BE2C (cell line): ENCODE measurements around the gene NF1. TPM values are rescaled to one million over a fixed set of nuclear protein-coding genes. Genes with fewer than 3 reads are reported as not detected.
"Not testable (repeated sequence)": the region's sequence is repeated elsewhere in the genome, so short reads cannot be mapped to it uniquely, and the experiment has no call there.

Source experiments
- DNase-seq: peaks from one replicate; pipeline ENCODE4 v3.0.0-alpha.2; 2020
- H3K27me3 ChIP-seq: fragments of 250-450 bp; sonication (Bioruptor Pico); 2 replicates; pipeline ENCODE4 v1.5.1; 2020; ENCODE audit warnings: mild to moderate bottlenecking
- H3K36me3 ChIP-seq: fragments of 250-450 bp; sonication (Bioruptor Pico); 2 replicates; pipeline ENCODE4 v1.5.1; 2020; ENCODE audit warnings: mild to moderate bottlenecking
- H3K4me1 ChIP-seq: fragments of 250-450 bp; sonication (Bioruptor Pico); 2 replicates; pipeline ENCODE4 v1.5.1; 2020
- H3K4me3 ChIP-seq: 2 replicates; pipeline ENCODE4 v1.5.1; 2011; ENCODE audit warnings: low read depth, low read length
- H3K9me3 ChIP-seq: fragments of 250-450 bp; sonication (Bioruptor Pico); 2 replicates; pipeline ENCODE4 v1.5.1; 2020
- polyA plus RNA-seq: library from polyadenylated mRNA; unstranded; fragments of >200 nt; gene quantifications from one replicate; pipeline ENCODE4 v1.2.1, GENCODE V29; 2012; ENCODE audit warnings: low read depth, missing spikeins; ENCODE audit not compliant: insufficient read length, insufficient read depth
- TF ChIP-seq, protein P1 (sequence below): IDR thresholded peaks from 2 replicates; pipeline ENCODE4 v1.5.1; 2012; ENCODE audit warnings: mild to moderate bottlenecking, low read depth, low read length

The NF1 gene, protein sequence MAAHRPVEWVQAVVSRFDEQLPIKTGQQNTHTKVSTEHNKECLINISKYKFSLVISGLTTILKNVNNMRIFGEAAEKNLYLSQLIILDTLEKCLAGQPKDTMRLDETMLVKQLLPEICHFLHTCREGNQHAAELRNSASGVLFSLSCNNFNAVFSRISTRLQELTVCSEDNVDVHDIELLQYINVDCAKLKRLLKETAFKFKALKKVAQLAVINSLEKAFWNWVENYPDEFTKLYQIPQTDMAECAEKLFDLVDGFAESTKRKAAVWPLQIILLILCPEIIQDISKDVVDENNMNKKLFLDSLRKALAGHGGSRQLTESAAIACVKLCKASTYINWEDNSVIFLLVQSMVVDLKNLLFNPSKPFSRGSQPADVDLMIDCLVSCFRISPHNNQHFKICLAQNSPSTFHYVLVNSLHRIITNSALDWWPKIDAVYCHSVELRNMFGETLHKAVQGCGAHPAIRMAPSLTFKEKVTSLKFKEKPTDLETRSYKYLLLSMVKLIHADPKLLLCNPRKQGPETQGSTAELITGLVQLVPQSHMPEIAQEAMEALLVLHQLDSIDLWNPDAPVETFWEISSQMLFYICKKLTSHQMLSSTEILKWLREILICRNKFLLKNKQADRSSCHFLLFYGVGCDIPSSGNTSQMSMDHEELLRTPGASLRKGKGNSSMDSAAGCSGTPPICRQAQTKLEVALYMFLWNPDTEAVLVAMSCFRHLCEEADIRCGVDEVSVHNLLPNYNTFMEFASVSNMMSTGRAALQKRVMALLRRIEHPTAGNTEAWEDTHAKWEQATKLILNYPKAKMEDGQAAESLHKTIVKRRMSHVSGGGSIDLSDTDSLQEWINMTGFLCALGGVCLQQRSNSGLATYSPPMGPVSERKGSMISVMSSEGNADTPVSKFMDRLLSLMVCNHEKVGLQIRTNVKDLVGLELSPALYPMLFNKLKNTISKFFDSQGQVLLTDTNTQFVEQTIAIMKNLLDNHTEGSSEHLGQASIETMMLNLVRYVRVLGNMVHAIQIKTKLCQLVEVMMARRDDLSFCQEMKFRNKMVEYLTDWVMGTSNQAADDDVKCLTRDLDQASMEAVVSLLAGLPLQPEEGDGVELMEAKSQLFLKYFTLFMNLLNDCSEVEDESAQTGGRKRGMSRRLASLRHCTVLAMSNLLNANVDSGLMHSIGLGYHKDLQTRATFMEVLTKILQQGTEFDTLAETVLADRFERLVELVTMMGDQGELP (N-terminal part only)
- polyA plus RNA-seq = 5.2 TPM

DNA sequence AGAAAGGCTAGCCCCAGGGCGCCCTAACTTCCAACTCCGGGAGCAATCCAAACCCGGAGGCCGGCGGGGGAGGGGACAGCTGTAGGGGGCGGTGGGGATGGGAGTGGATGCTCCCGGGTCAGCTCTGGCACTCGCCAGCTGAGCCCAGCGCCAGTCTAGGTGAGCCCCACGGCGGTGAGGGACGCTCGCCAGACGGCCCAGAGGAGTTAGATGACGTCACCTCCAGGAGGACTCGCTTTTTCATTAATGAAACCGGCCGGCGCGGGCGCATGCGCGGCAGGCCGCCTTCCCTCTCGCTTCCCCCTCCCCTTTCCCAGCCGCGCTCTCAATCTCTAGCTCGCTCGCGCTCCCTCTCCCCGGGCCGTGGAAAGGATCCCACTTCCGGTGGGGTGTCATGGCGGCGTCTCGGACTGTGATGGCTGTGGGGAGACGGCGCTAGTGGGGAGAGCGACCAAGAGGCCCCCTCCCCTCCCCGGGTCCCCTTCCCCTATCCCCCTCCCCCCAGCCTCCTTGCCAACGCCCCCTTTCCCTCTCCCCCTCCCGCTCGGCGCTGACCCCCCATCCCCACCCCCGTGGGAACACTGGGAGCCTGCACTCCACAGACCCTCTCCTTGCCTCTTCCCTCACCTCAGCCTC is at the start of gene NF1:
Gene NF1, plus strand, starts transcription at position 378 of the 636 bp plus-strand sequence. CDS start 333 bp downstream, outside the sequence.
- Histone ChIP-seq H3K9me3 (no peaks in the 10 kb centered on the region), H3K27me3 (no peaks in the 10 kb centered on the region), H3K36me3 (no peaks in the 10 kb centered on the region), H3K4me1 (no peaks in the 10 kb centered on the region), H3K4me3 (peak within 1 kb of the TSS; percentile 79)
- peak; percentile 92 for DNase-seq
- TF ChIP-seq, protein P1, sequence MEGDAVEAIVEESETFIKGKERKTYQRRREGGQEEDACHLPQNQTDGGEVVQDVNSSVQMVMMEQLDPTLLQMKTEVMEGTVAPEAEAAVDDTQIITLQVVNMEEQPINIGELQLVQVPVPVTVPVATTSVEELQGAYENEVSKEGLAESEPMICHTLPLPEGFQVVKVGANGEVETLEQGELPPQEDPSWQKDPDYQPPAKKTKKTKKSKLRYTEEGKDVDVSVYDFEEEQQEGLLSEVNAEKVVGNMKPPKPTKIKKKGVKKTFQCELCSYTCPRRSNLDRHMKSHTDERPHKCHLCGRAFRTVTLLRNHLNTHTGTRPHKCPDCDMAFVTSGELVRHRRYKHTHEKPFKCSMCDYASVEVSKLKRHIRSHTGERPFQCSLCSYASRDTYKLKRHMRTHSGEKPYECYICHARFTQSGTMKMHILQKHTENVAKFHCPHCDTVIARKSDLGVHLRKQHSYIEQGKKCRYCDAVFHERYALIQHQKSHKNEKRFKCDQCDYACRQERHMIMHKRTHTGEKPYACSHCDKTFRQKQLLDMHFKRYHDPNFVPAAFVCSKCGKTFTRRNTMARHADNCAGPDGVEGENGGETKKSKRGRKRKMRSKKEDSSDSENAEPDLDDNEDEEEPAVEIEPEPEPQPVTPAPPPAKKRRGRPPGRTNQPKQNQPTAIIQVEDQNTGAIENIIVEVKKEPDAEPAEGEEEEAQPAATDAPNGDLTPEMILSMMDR = no peak

DNA sequence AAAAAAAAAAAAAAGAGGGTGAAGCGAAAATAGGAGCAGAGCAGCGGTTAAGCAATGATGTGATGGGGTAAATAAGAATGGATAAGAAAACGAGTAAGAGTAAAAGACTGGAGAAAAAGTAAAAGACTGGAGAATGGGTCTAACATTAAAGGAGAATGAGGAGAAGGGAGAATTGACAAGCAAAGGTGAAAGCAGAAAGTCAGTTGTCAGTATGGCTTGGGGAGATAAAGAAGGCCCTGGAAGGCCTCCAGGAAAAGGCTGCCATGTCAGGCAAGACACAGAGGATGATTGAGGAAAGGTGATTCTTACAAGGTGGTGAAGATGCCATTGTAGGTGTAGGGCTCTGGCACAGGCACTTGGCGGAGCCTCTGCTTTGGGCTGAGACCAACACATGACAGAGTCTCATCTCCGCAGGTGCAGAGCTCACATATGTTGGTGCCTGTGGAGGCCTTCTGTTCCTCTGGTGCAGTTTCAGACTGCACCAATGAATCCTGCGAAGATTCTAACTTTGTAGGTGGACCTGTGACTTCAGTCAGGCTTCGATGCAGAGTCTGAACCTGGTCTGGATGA is 47.8 kb upstream of the NF1 start:
- not testable (repeated sequence) for H3K4me3 ChIP-seq, H3K27me3 ChIP-seq, DNase-seq, H3K4me1 ChIP-seq, H3K9me3 ChIP-seq, H3K36me3 ChIP-seq

DNA sequence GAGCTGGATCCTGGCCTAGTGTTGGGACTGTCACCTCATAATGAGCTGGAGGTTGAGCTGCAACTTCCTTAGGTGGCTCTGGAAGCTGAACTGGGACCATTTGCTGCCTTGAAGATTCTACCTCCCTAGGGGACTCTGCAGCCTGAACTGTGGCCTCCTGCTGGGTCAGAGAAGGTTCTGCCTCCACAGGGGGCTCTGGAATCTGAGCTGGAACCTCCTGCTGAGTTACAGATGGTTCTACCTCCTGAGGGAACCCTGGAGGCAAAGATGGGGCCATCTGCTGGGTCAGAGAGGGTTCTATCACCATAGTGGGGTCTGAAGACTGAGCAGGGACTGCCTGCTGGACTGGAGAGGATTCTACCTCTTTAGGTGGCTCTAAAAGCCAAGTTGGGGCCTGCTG is 46.6 kb upstream of the NF1 start:
- no peaks in the 10 kb centered on the region for H3K4me1 ChIP-seq
- no peaks in the 10 kb centered on the region for H3K36me3 ChIP-seq
- no peaks in the 10 kb centered on the region for H3K9me3 ChIP-seq
- H3K27me3 ChIP-seq = no peaks in the 10 kb centered on the region
- TF ChIP-seq, protein P1 = no peak
- DNase-seq = no peak
- no peak overlapping the region for H3K4me3 ChIP-seq

DNA sequence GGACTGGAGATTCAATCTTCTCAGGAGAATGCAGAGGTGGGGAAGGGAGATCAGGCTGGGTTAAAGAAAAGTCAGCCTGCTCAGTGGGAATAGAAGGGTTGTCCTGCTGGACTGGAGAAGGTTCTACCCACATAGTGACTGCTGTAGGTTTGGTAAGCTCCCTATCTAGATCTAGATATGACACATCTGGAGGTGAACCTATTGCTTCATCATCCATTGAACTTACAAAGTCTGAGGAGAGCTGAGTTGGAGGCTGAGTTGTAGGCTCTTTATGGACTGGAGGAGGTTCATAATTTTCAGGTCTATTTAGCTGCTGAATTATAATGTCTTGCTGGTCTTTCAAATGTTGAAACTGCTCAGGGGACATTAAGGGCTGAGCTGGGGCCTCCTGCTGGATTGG is 46.0 kb upstream of the NF1 start:
- Histone ChIP-seq H3K4me1 (no peaks in the 10 kb centered on the region), H3K9me3 (no peaks in the 10 kb centered on the region), H3K27me3 (no peaks in the 10 kb centered on the region), H3K4me3 (no peak overlapping the region), H3K36me3 (no peaks in the 10 kb centered on the region)
- DNase-seq = no peak
- TF ChIP-seq, protein P1 = no peak

DNA sequence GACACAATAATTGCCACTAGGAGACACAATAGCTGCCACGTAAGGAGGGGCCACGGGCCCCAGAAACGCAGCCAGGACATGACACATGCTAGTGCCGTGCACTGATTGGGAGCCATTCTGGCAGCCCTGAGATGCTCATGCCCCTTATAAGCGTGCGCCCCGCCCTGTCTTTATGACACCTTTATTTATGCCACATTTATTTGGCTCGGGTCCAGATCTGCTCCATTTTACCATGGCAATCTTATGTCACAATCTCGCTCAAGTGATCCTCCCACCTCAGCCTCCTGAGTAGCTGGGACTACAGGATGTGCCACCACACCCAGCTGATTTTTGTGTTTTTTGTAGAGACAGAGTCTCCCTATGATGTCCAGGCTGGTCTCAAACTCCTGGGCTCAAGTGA is 43.8 kb upstream of the NF1 start:
- TF ChIP-seq, protein P1 = no peak
- DNase-seq = no peak
- H3K27me3 ChIP-seq = no peaks in the 10 kb centered on the region
- no peaks in the 10 kb centered on the region for H3K36me3 ChIP-seq
- H3K9me3 ChIP-seq = no peaks in the 10 kb centered on the region
- H3K4me1 ChIP-seq = no peaks in the 10 kb centered on the region
- H3K4me3 ChIP-seq = no peak overlapping the region

DNA sequence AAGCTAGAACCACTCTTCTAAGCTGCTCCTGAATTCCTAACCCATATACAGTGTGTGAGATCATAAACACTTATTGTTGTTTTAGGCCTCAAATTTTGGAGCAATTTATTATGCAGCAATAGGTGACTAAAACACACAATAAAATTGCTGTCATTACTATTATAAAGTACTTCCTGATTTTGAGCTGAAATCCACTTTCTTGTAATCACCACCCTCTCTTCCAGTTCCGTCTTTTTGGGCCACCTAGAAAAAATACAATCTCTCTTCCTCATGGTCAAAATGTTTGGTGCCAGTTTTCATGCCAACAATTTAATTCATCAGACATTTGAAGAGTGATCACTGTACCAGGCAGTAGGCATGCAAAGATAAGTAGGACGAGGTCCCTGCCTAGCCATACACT is 43.3 kb upstream of the NF1 start:
- TF ChIP-seq, protein P1 = no peak
- Histone ChIP-seq H3K27me3 (no peaks in the 10 kb centered on the region), H3K36me3 (no peaks in the 10 kb centered on the region), H3K4me1 (no peaks in the 10 kb centered on the region), H3K4me3 (no peak overlapping the region), H3K9me3 (no peaks in the 10 kb centered on the region)
- DNase-seq = no peak
